Body of pancreas (tissue), 4 donors: ENCODE results near the gene HPSE2.

Experiments used
- CTCF ChIP-seq, 7 experiments: fragments of 450-650 bp in 4 of 7; fragments of 200-600 bp in 3 of 7; sonication (generic) in 3 of 7; IDR thresholded peaks; one replicate each; pipeline ENCODE4 v1.5.1; 2016 to 2019; ENCODE audit warnings: antibody characterized with exemption in 7 of 7
- POLR2A ChIP-seq, 3 donors: fragments of 450-650 bp; IDR thresholded peaks; one replicate each; pipeline ENCODE4 v1.6.1; 2016; ENCODE audit warnings: antibody characterized with exemption in 3 of 3, mild to moderate bottlenecking in 2 of 3

- peak in 1 of 7 experiments; percentile 7 for TF ChIP-seq CTCF (IDR thresholded peaks at IDR 0.05)
- TF ChIP-seq POLR2A (IDR thresholded peaks at IDR 0.05) = no peak
Measured at GRCh38 chr10:98536551-98536950, 699.1 kb downstream of the HPSE2 start.
